ENCODE results near the gene CENPU.

DNA sequence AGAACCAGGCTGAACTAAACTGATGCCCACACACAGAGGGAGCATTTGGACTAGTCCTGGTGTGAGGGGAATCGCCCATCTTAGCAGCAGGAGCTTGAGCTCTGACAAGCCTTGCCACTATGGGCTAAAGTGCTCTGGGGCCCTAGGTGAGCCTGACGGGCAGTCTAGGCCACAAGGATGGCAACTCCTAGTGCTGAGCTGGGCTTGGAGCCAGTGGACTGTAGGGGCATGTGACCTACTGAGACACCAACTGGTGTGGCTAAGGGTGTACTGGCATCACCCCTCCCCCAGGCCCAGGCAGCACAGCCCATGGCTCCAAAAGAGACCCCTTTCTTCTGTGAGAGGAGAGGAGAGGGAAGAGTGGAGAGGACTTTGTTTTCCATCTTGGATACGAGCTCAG, 14.5 kb downstream of the CENPU start:
- TF ChIP-seq, protein P1, sequence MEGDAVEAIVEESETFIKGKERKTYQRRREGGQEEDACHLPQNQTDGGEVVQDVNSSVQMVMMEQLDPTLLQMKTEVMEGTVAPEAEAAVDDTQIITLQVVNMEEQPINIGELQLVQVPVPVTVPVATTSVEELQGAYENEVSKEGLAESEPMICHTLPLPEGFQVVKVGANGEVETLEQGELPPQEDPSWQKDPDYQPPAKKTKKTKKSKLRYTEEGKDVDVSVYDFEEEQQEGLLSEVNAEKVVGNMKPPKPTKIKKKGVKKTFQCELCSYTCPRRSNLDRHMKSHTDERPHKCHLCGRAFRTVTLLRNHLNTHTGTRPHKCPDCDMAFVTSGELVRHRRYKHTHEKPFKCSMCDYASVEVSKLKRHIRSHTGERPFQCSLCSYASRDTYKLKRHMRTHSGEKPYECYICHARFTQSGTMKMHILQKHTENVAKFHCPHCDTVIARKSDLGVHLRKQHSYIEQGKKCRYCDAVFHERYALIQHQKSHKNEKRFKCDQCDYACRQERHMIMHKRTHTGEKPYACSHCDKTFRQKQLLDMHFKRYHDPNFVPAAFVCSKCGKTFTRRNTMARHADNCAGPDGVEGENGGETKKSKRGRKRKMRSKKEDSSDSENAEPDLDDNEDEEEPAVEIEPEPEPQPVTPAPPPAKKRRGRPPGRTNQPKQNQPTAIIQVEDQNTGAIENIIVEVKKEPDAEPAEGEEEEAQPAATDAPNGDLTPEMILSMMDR (IDR thresholded peaks at IDR 0.05) = no peak
- no peak for TF ChIP-seq POLR2A (IDR thresholded peaks at IDR 0.05)
- TF ChIP-seq POLR2AphosphoS5 (IDR thresholded peaks at IDR 0.05) = no peak
